Suprapubic skin (tissue), 4 donors: Measurements from ENCODE around the gene GALNT7. TPM values are rescaled to one million over a fixed set of nuclear protein-coding genes. Genes with fewer than 3 reads are reported as not detected.
A peak's percentile ranks its signal among the peaks of the same experiment; 100 is the strongest.

ENCODE experiments used
- DNase-seq, 2 donors: peaks; one replicate each; pipeline ENCODE4 v3.0.0-alpha.2; 2019; ENCODE audit warnings: low spot score in 2 of 2
- H3K27ac ChIP-seq: fragments of 200-600 bp; sonication (generic); one replicate; pipeline ENCODE4 v1.5.1; 2019
- H3K27me3 ChIP-seq: fragments of 200-600 bp; sonication (generic); one replicate; pipeline ENCODE4 v1.5.1; 2019
- H3K36me3 ChIP-seq: fragments of 200-600 bp; sonication (generic); one replicate; pipeline ENCODE4 v1.5.1; 2019
- H3K4me1 ChIP-seq: fragments of 200-600 bp; sonication (generic); one replicate; pipeline ENCODE4 v1.5.1; 2019
- H3K4me3 ChIP-seq: fragments of 200-600 bp; sonication (generic); one replicate; pipeline ENCODE4 v1.5.1; 2019; ENCODE audit warnings: mild to moderate bottlenecking
- H3K9me3 ChIP-seq: fragments of 200-600 bp; sonication (generic); one replicate; pipeline ENCODE4 v1.5.1; 2019
- EP300 ChIP-seq: sonication (generic); formaldehyde crosslinking; IDR thresholded peaks from one replicate; pipeline ENCODE4 v1.6.1; 2017; ENCODE audit warnings: antibody characterized with exemption
- POLR2A ChIP-seq, 2 donors: fragments of 450-650 bp; IDR thresholded peaks; one replicate each; pipeline ENCODE4 v1.6.1; 2017; ENCODE audit warnings: antibody characterized with exemption in 2 of 2, mild to moderate bottlenecking in 2 of 2, moderate library complexity in 2 of 2
- POLR2AphosphoS5 ChIP-seq, 3 donors: sonication (generic); formaldehyde crosslinking; IDR thresholded peaks; one replicate each; pipeline ENCODE4 v1.6.1; 2017; ENCODE audit warnings: antibody characterized with exemption in 3 of 3
- WGBS: methylation state at CpG from one replicate; pipeline ENCODE4 v1.1.5; 2018; 5-methylcytosine and 5-hydroxymethylcytosine counted together
- total RNA-seq, 4 donors: library from RNA; depleted of rRNA; stranded (reverse); fragments of >200 nt; gene quantifications; one replicate each; pipeline ENCODE4 v1.1.0, GENCODE V29; 2016
- TF ChIP-seq, protein P1 (sequence below), 2 donors: fragments of 200-600 bp in 1 of 2; fragments of 450-650 bp in 1 of 2; sonication (generic) in 1 of 2; IDR thresholded peaks; one replicate each; pipeline ENCODE4 v1.5.1; 2016 to 2019; ENCODE audit warnings: antibody characterized with exemption in 2 of 2, mild to moderate bottlenecking in 1 of 2, moderate library complexity in 1 of 2

Gene GALNT7
- total RNA-seq, 4 donors from 2014 or later = 7.9 to 13.4 (median 9.5) TPM

DNA sequence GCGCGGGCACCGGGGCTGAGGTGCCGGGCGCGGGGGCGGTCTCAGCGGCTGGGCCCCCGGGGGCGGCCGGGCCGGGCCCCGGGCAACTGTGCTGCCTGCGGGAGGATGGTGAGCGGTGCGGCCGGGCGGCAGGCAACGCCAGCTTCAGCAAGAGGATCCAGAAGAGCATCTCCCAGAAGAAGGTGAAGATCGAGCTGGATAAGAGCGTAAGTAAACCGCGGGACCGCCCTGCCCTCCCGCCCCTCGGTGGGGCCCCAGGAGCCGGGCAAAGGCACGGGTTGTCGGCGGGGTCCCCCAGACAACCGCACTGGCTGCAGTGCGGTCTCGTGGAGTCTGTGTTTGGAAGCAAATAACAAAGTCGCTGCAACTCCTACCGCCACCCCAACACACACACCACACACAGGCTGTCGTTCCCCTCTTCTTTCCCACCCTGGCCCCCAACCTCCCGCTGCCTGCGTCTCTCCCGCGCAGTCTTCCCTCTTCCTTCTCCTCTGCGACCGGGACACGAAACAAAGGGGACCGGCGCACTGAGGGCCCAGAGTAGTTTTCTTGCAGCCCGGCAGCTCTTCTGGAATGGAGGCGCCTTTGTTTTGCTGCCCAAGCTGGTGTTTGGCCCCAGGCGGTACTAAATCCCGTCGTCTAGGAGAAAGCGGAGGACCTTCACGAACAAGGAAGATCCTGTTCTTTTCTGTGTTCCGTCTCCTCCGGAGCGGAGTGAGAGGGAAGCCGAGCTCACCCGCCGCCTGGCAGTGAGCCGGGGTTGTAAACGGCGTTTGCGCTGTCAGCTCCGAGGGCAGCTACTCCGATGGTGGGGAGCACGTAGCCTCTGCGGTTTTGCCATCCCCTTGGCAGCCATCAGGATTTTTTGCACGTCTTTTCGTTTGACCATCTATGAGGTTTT lies 202.9 kb downstream of the GALNT7 start:
- Histone ChIP-seq H3K27ac (peak overlapping the region; percentile 93), H3K9me3 (no peaks in the 10 kb centered on the region), H3K4me1 (peaks cover 21% of the 10 kb centered on the region), H3K27me3 (no peaks in the 10 kb centered on the region), H3K4me3 (peak overlapping the region; percentile 84), H3K36me3 (peaks cover 1% of the 10 kb centered on the region)
- TF ChIP-seq POLR2A (IDR thresholded peaks at IDR 0.05) = no peak
- TF ChIP-seq EP300 = no peak
- no peak for TF ChIP-seq POLR2AphosphoS5 (IDR thresholded peaks at IDR 0.05)
- TF ChIP-seq, protein P1, sequence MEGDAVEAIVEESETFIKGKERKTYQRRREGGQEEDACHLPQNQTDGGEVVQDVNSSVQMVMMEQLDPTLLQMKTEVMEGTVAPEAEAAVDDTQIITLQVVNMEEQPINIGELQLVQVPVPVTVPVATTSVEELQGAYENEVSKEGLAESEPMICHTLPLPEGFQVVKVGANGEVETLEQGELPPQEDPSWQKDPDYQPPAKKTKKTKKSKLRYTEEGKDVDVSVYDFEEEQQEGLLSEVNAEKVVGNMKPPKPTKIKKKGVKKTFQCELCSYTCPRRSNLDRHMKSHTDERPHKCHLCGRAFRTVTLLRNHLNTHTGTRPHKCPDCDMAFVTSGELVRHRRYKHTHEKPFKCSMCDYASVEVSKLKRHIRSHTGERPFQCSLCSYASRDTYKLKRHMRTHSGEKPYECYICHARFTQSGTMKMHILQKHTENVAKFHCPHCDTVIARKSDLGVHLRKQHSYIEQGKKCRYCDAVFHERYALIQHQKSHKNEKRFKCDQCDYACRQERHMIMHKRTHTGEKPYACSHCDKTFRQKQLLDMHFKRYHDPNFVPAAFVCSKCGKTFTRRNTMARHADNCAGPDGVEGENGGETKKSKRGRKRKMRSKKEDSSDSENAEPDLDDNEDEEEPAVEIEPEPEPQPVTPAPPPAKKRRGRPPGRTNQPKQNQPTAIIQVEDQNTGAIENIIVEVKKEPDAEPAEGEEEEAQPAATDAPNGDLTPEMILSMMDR (IDR thresholded peaks at IDR 0.05) = no peak
- DNase-seq = peak; percentile 84 to 86
- under 1% methylated on average over 48 of the region's 68 CpGs for WGBS

Other genes with a start within 250 kb of the GALNT7 start
- 10 to 100 TPM; 28.8 to 76.5 (median 34.2) TPM for gene HMGB2, start 165.5 kb downstream of the GALNT7 start, total RNA-seq
- gene SAP30, start 202.1 kb downstream of the GALNT7 start, total RNA-seq = 10 to 100 TPM; 10.9 to 18.4 (median 16.0) TPM
- under 1 TPM; 0.16 to 0.47 (median 0.29) TPM for gene SCRG1, start 230.3 kb downstream of the GALNT7 start, total RNA-seq